Omental fat pad (tissue), 4 donors: ENCODE data around the gene VEGFB. TPM values are rescaled to one million over a fixed set of nuclear protein-coding genes. Genes with fewer than 3 reads are reported as not detected.

Experiments used
- ATAC-seq: fragments of 150-250 bp; one replicate; pipeline ENCODE4 v1.9.1; 2016; ENCODE audit warnings: mild to moderate bottlenecking, moderate library complexity; ENCODE audit not compliant: low FRiP score
- DNase-seq: peaks from one replicate; pipeline ENCODE4 v3.0.0-alpha.2; 2019; ENCODE audit warnings: low spot score
- total RNA-seq, 4 donors: library from RNA; depleted of rRNA; stranded (reverse); fragments of >200 nt; gene quantifications; one replicate each; pipeline ENCODE4 v1.1.0, GENCODE V29; 2016
- TF ChIP-seq, protein P1 (sequence below), 3 donors: fragments of 450-650 bp; IDR thresholded peaks; one replicate each; pipeline ENCODE4 v1.5.1; 2016 to 2017; ENCODE audit warnings: antibody characterized with exemption in 3 of 3, mild to moderate bottlenecking in 3 of 3, moderate library complexity in 2 of 3

The VEGFB gene, protein sequence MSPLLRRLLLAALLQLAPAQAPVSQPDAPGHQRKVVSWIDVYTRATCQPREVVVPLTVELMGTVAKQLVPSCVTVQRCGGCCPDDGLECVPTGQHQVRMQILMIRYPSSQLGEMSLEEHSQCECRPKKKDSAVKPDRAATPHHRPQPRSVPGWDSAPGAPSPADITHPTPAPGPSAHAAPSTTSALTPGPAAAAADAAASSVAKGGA
- 100 to 1,000 TPM in 3 of 4 donors, 10 to 100 TPM in 1; 89.2 to 172 (median 149) TPM for total RNA-seq

DNA sequence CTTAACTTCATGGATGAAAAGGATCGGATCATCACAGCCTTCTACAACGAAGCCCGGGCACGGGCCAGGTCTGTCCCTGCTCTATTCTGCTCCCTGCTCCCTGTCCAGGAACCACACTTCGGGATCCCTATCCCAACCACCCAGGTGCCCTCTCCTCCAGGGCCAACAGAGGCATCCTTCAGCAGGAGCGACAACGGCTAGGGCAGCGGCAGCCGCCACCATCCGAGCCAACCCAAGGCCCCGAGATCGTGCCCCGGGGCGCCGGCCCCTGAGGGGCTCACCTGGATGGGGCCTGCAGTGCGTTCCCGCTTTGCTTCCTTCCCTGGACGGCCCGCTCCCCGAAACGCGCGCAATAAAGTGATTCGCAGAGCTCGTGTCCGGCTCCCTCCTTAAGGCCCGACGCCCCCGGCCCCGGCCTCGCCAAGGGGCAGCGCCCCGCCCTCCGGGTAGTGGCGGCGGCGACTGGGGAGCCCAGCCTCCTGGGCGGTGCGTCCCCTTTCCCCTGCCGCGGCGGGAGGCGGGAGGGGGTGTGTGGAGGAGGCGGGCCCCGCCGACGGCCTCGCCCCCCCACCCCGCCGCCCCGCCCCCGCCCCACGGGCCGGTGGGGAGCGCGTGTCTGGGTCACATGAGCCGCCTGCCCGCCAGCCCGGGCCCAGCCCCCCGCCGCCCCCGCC lies at the start of gene VEGFB:
VEGFB (plus strand) TSS at position 672 of the 674 bp plus-strand sequence. CDS start 250 bp downstream, outside the sequence.
- TF ChIP-seq, protein P1, sequence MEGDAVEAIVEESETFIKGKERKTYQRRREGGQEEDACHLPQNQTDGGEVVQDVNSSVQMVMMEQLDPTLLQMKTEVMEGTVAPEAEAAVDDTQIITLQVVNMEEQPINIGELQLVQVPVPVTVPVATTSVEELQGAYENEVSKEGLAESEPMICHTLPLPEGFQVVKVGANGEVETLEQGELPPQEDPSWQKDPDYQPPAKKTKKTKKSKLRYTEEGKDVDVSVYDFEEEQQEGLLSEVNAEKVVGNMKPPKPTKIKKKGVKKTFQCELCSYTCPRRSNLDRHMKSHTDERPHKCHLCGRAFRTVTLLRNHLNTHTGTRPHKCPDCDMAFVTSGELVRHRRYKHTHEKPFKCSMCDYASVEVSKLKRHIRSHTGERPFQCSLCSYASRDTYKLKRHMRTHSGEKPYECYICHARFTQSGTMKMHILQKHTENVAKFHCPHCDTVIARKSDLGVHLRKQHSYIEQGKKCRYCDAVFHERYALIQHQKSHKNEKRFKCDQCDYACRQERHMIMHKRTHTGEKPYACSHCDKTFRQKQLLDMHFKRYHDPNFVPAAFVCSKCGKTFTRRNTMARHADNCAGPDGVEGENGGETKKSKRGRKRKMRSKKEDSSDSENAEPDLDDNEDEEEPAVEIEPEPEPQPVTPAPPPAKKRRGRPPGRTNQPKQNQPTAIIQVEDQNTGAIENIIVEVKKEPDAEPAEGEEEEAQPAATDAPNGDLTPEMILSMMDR (IDR thresholded peaks at IDR 0.05) = no peak
- ATAC-seq (peak; percentile 54), DNase-seq (no peak)

DNA sequence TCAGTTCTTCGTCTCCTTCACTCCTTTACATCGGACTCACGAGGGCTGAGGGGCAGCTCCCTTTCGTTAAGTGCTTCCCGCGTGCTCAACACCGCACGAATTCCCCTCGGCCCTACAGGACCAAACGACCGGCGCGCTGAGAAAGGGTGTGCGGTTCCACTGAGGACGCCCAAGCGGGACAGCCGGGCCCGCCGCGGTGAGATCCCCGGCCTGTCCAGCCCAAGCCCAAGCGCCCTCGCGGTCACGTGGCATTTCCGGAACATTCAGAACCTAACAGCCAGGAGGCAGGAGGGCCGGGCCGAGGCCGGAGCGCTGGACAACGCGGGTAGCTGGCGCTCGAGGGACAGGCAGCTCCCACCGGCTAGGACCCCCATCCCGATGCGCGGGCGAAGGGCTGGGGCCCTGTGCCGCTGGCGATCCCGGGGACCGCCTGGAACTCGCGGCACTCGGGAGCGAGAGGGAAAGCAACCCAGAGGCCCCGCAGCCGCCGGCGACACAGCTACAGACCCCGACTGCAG lies 49.1 kb upstream of the VEGFB start:
- ATAC-seq (peak; percentile 58), DNase-seq (peak; percentile 65)
- TF ChIP-seq, protein P1 (IDR thresholded peaks at IDR 0.05) = no peak

DNA sequence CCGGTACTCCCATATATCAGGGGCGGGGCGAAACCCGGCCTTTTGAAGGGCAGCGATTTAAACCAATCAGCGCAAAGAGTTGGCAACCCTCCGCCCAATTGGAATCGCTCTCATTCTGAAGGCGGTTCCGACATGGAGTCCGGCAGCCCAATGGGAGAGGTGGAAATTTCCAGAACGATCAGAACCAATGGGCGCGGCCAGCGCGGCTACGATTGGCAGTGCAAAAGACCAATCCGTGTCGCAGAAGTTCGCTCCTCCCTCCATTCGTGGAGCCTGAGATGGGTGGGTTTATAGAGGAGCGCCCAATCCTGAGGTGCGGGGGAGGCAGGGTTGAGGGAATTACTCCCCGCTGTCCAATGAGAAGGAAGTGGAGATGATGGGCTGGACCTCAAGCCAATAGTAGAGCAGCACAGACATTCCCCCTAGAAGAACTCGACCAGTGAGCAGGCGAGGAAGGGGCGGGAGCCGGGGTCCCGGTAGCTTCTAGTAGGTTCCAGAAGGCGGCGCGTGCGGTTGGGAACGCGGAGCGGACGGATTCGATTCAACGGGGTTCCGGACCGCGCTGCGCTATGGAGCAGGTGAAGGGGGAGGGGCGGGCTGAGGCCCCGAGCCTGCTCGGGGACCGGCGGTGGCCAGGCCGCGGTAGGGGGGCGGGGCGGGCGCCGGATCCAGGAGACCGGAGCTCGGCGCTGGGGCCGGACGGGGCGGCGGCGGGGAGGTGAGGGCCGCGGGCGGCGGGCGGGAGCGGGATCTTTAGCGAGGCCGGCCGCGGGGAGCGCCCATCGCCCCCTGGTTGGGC lies 48.5 kb upstream of the VEGFB start, which contains the start of gene STIP1:
STIP1 (plus strand) TSS at position 479 of the 799 bp plus-strand sequence; CDS start at position 570, 91 bp downstream.
- ATAC-seq (peak; percentile 95), DNase-seq (peak; percentile 93)
- TF ChIP-seq, protein P1 (IDR thresholded peaks at IDR 0.05) = peak in 1 of 3 donors; percentile 8

DNA sequence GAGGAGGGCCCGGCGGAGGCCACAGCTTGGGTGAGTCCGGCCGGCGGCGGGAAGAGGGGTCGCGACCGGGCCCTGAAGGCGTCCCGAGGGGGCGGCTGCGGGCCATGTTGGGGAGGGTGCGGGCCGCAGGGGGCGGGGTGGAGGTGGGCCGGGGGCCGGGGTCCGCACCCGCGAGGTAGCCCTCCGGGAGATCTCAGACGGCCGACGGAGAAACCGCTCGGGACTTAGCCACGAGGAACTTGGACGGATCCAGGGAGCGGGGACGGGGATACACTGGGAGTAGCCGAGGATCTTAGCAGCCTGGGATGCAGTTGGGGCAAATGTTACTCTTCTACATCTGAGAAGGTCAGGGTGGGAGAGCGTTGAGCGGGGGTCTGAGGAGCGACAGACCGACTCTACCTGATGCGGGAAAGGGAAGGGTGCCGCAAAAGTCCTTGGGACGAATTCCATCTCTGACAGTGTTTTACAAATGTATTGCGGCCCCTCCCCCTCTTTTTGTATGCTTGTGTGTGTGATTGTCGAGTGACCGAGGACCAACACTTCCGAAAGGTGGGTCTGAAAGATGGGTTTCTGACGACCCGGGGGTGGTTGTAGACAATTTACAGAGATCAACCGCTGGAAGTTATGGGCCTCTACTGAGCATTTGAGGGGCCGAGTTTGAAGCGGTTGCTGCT lies 47.8 kb upstream of the VEGFB start:
- no peak for DNase-seq
- no peak for ATAC-seq
- TF ChIP-seq, protein P1 (IDR thresholded peaks at IDR 0.05) = no peak

DNA sequence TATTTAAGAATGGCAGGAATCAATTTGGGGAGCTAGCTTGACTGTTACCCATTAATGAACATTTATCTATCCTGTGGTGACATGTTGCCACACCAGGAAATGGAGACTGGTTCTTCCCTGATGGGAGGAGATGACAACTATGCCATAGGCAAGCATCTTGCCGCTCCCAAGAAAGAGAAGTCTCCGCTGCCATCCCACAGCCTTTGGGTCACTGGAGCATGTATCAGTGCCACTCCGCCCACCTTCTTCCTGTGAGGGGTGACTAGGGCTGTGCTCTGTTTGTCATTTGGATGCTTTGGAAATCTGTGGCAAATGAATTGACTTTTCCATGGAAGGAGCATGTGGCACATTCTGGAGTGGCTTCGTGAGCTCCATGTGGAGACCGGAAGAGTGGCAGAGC lies 42.0 kb upstream of the VEGFB start:
- ATAC-seq (no peak), DNase-seq (no peak)
- TF ChIP-seq, protein P1 (IDR thresholded peaks at IDR 0.05) = no peak

DNA sequence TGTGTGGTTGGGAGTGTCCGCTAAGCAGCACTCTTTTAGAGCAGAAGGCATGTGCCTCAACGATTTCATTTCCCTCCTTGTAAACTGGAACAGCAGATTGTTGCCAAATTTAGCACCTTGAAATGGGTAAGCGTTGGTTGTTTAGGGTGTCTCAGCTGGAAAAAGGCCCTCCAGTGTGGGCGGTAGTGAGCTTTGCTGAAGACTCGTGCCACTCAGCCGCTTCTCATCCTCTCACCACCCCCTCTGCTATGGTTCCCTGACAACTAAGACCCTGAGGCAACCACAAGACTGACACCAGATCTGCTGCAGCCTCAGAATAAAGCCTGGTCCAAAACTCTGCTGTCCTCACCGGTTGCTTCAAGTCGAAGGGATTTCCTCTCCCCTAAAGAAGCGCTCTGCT lies 37.8 kb upstream of the VEGFB start:
- ATAC-seq (no peak), DNase-seq (no peak)
- TF ChIP-seq, protein P1 (IDR thresholded peaks at IDR 0.05) = no peak
